ENCODE data around the gene EXOC3L4.

GRCh38 chr14:103126088-103126872 lies 31.8 kb downstream of the EXOC3L4 start:
- TF ChIP-seq, protein P1, sequence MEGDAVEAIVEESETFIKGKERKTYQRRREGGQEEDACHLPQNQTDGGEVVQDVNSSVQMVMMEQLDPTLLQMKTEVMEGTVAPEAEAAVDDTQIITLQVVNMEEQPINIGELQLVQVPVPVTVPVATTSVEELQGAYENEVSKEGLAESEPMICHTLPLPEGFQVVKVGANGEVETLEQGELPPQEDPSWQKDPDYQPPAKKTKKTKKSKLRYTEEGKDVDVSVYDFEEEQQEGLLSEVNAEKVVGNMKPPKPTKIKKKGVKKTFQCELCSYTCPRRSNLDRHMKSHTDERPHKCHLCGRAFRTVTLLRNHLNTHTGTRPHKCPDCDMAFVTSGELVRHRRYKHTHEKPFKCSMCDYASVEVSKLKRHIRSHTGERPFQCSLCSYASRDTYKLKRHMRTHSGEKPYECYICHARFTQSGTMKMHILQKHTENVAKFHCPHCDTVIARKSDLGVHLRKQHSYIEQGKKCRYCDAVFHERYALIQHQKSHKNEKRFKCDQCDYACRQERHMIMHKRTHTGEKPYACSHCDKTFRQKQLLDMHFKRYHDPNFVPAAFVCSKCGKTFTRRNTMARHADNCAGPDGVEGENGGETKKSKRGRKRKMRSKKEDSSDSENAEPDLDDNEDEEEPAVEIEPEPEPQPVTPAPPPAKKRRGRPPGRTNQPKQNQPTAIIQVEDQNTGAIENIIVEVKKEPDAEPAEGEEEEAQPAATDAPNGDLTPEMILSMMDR (optimal IDR thresholded peaks at IDR 0.05 in 1 of 3, IDR thresholded peaks at IDR 0.05 in 1 of 3, conservative IDR thresholded peaks at IDR 0.05 in 1 of 3; ENCODE audit: extremely low read depth in 1 of 3, insufficient read depth in 2 of 3, low read length in 3 of 3), result no peak
- no peak for TF ChIP-seq EZH2 (IDR thresholded peaks at IDR 0.05; ENCODE audit: low read length)
